ENCODE measurements around the gene MESD.

DNA sequence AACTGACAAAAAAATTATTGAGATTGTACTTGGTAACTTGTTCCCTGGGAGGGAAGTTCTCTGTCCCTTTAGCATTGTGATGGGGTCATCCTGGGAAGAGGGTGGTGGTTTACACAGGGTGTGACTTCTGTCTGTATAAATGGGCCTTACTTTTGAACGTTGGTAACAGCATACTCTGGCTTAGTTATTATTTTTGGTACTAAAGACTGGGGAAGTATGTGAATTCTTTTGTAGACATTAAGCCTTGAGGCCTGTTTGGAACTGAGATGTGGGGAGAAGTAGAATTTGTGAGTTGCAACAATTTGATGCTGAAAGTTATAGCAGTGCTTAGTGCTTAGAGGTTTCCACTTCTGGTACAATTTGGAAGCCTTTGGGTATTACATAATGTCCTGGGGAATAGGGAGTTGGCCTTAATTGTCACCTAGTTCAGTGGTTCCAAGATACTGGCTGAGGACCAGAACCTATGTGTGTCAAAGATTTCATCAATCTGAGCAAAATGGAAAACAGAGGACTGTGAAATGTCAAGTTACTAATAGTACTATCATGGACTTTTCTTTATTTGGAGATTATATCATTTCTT lies 27.0 kb upstream of the MESD start:
- TF ChIP-seq, protein P1, sequence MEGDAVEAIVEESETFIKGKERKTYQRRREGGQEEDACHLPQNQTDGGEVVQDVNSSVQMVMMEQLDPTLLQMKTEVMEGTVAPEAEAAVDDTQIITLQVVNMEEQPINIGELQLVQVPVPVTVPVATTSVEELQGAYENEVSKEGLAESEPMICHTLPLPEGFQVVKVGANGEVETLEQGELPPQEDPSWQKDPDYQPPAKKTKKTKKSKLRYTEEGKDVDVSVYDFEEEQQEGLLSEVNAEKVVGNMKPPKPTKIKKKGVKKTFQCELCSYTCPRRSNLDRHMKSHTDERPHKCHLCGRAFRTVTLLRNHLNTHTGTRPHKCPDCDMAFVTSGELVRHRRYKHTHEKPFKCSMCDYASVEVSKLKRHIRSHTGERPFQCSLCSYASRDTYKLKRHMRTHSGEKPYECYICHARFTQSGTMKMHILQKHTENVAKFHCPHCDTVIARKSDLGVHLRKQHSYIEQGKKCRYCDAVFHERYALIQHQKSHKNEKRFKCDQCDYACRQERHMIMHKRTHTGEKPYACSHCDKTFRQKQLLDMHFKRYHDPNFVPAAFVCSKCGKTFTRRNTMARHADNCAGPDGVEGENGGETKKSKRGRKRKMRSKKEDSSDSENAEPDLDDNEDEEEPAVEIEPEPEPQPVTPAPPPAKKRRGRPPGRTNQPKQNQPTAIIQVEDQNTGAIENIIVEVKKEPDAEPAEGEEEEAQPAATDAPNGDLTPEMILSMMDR (IDR thresholded peaks at IDR 0.05) = no peak
- no peak for TF ChIP-seq POLR2A (IDR thresholded peaks at IDR 0.05)
- no peak for TF ChIP-seq POLR2AphosphoS5 (IDR thresholded peaks at IDR 0.05)
